Measurements from ENCODE around the gene PTPN23. TPM values are rescaled to one million over a fixed set of nuclear protein-coding genes. Genes with fewer than 3 reads are reported as not detected.

Gene PTPN23
- total and polyA plus RNA-seq, 9 of the 15 experiments (the other 6 are each of a cell fraction or from before 2014, with no cell fraction given) = 0.41 to 58.7 (median 7.2) TPM

GRCh38 chr3:47380601-47381316 is at the start of gene PTPN23 (continued):
- TF ChIP-seq SUPT5H (IDR thresholded peaks at IDR 0.05) = peak; percentile 85
- TF ChIP-seq ETV1 (tag; conservative IDR thresholded peaks at IDR 0.05; ENCODE audit: low read depth) = peak; percentile 97
- TF ChIP-seq CEBPB (tag; IDR thresholded peaks at IDR 0.05) = no peak
- TF ChIP-seq SMC3 (conservative IDR thresholded peaks at IDR 0.05; ENCODE audit: insufficient read depth, low read depth, low read length) = 0 out of 2 replicates have a peak, but pooled peaks have one; percentile 19
- 0 out of 2 replicates have a peak, but pooled peaks have one; percentile 26 for TF ChIP-seq NFATC3 (IDR thresholded peaks at IDR 0.05)
- peak; percentile 46; the same call in 1 of the 2 replicates for TF ChIP-seq ZNF431 (CRISPR knock-in tag; IDR thresholded peaks at IDR 0.05)
- peak in 1 of 2 experiments; percentile 75 for TF ChIP-seq E2F6 (IDR thresholded peaks at IDR 0.05; ENCODE audit: borderline replicate concordance in 1 of 2, extremely low read depth in 1 of 2, insufficient read depth in 1 of 2, insufficient read length in 1 of 2, low read depth in 1 of 2, low read length in 1 of 2, poor library complexity in 1 of 2, severe bottlenecking in 1 of 2)
- peak; percentile 82 for TF ChIP-seq POLR2H (tag; IDR thresholded peaks at IDR 0.05; ENCODE audit: low read depth)
- peak; percentile 62 for TF ChIP-seq U2AF1 (optimal IDR thresholded peaks at IDR 0.05; ENCODE audit: low read depth, low read length)
- TF ChIP-seq ATF7 (IDR thresholded peaks at IDR 0.05) = peak; percentile 87
- TF ChIP-seq SMAD2 (IDR thresholded peaks at IDR 0.05; ENCODE audit: low read depth, low read length) = no peak
- no peak for TF ChIP-seq ZNF121 (CRISPR knock-in tag; conservative IDR thresholded peaks at IDR 0.05)
- TF ChIP-seq TAF9B (IDR thresholded peaks at IDR 0.05; ENCODE audit: partially characterized antibody) = peak; percentile 59
- peak; percentile 67 for TF ChIP-seq ZBTB12 (CRISPR knock-in tag; IDR thresholded peaks at IDR 0.05)
- peak; percentile 92 for TF ChIP-seq HNRNPL (IDR thresholded peaks at IDR 0.05; ENCODE audit: low read depth, low read length)
- TF ChIP-seq SLC30A9 (CRISPR knock-in tag; IDR thresholded peaks at IDR 0.05) = no peak
- TF ChIP-seq VEZF1 (CRISPR knock-in tag; IDR thresholded peaks at IDR 0.05) = peak; percentile 98
- TF ChIP-seq HLTF (IDR thresholded peaks at IDR 0.05) = peak; percentile 93
- peak; percentile 30; the same call in 1 of the 2 replicates for TF ChIP-seq PHF21A (IDR thresholded peaks at IDR 0.05; ENCODE audit: borderline replicate concordance, low read depth)
- peak in 1 of 2 experiments; percentile 49; a peak in 1 of 3 replicates for TF ChIP-seq CBX3 (IDR thresholded peaks at IDR 0.05; ENCODE audit: borderline replicate concordance in 1 of 2, low read length in 2 of 2)
- no peak for TF ChIP-seq HMGXB4 (CRISPR knock-in tag; IDR thresholded peaks at IDR 0.05)
- TF ChIP-seq ERF (CRISPR knock-in tag; IDR thresholded peaks at IDR 0.05) = peak; percentile 57; the same call in 1 of the 2 replicates
